ENCODE data around the gene EIF3M. TPM values are rescaled to one million over a fixed set of nuclear protein-coding genes. Genes with fewer than 3 reads are reported as not detected.

Gene EIF3M
- polyA plus RNA-seq, 3 donors = 248 to 316 (median 315) TPM

GRCh38 chr11:32561835-32562234 lies 21.8 kb upstream of the EIF3M start:
- intact Hi-C loops (cut with micrococcal nuclease) = no loop called here
- H3K27ac Mint-ChIP-seq = no peak overlapping the region

GRCh38 chr11:32562839-32563599 lies 20.6 kb upstream of the EIF3M start:
- Histone ChIP-seq H2AFZ (ENCODE audit: insufficient read depth, low read depth, low read length, poor library complexity, severe bottlenecking) (no peak overlapping the region), H3K4me1 (ENCODE audit: control insufficient read depth in 1 of 2, insufficient read depth in 2 of 2, low read length in 2 of 2) (no peaks in the 10 kb centered on the region), H3K9ac (ENCODE audit: insufficient read depth, low read length, poor library complexity, severe bottlenecking) (no peak overlapping the region), H3K4me2 (replicated peaks; ENCODE audit: extremely low read depth, low read length, poor library complexity, severe bottlenecking) (no peak overlapping the region), H3K9me3 (replicated peaks in 1 of 2; ENCODE audit: control insufficient read depth in 1 of 2, insufficient read depth in 1 of 2, low read length in 2 of 2) (no peaks in the 10 kb centered on the region), H3K4me3 (replicated peaks in 1 of 3; ENCODE audit: low read depth in 2 of 3, low read length in 3 of 3) (no peak overlapping the region), H3K36me3 (replicated peaks in 1 of 2; ENCODE audit: control insufficient read depth in 1 of 2, insufficient read depth in 2 of 2, low read length in 2 of 2) (no peaks in the 10 kb centered on the region), H3K27me3 (ENCODE audit: control insufficient read depth in 2 of 2, insufficient read depth in 2 of 2, low read length in 2 of 2) (no peaks in the 10 kb centered on the region), H3K27ac (ENCODE audit: low read depth in 1 of 2, low read length in 2 of 2) (no peak overlapping the region), H4K20me1 (ENCODE audit: insufficient read depth, low read length) (no peaks in the 10 kb centered on the region), H3K79me2 (ENCODE audit: insufficient read depth, low read length) (no peaks in the 10 kb centered on the region)
- H3K9me3 Mint-ChIP-seq = no peaks in the 10 kb centered on the region
- H3K27me3 Mint-ChIP-seq (ENCODE audit: low read depth in 3 of 3) = peaks cover 0 to 2% (median 2%) of the 10 kb centered on the region in 3 donors
- no peak for DNase-seq
- H3K4me1 Mint-ChIP-seq = peaks cover 6% of the 10 kb centered on the region
- no peaks in the 10 kb centered on the region for H3K36me3 Mint-ChIP-seq
- H3K4me3 Mint-ChIP-seq = no peak overlapping the region
- no peak for TF ChIP-seq CTCF (IDR thresholded peaks at IDR 0.05)
- no peak overlapping the region for H3K27ac Mint-ChIP-seq
- 94% methylated on average over 5 of the region's 10 CpGs for WGBS (ENCODE audit: insufficient coverage)
- intact Hi-C loops (cut with micrococcal nuclease) = no loop called here

More at GRCh38 chr11:32561835-32562234, 21.8 kb upstream of the EIF3M start:
- Histone ChIP-seq H3K27me3 (ENCODE audit: control insufficient read depth in 2 of 2, insufficient read depth in 2 of 2, low read length in 2 of 2) (no peaks in the 10 kb centered on the region), H3K27ac (ENCODE audit: low read depth in 1 of 2, low read length in 2 of 2) (no peak overlapping the region), H3K9me3 (replicated peaks in 1 of 2; ENCODE audit: control insufficient read depth in 1 of 2, insufficient read depth in 1 of 2, low read length in 2 of 2) (no peaks in the 10 kb centered on the region), H4K20me1 (ENCODE audit: insufficient read depth, low read length) (no peaks in the 10 kb centered on the region), H3K9ac (ENCODE audit: insufficient read depth, low read length, poor library complexity, severe bottlenecking) (no peak overlapping the region), H3K4me2 (replicated peaks; ENCODE audit: extremely low read depth, low read length, poor library complexity, severe bottlenecking) (no peak overlapping the region), H3K4me1 (ENCODE audit: control insufficient read depth in 1 of 2, insufficient read depth in 2 of 2, low read length in 2 of 2) (no peaks in the 10 kb centered on the region), H3K4me3 (replicated peaks in 1 of 3; ENCODE audit: low read depth in 2 of 3, low read length in 3 of 3) (no peak overlapping the region), H3K79me2 (ENCODE audit: insufficient read depth, low read length) (no peaks in the 10 kb centered on the region), H3K36me3 (replicated peaks in 1 of 2; ENCODE audit: control insufficient read depth in 1 of 2, insufficient read depth in 2 of 2, low read length in 2 of 2) (no peaks in the 10 kb centered on the region), H2AFZ (ENCODE audit: insufficient read depth, low read depth, low read length, poor library complexity, severe bottlenecking) (no peak overlapping the region)
- H3K4me1 Mint-ChIP-seq = peaks cover 4% of the 10 kb centered on the region
- DNase-seq = no peak
- H3K4me3 Mint-ChIP-seq = no peak overlapping the region
- no peak for TF ChIP-seq CTCF (IDR thresholded peaks at IDR 0.05)
- H3K9me3 Mint-ChIP-seq = no peaks in the 10 kb centered on the region
- WGBS (ENCODE audit: insufficient coverage) = 75% methylated on average over 5 of the region's 11 CpGs
- H3K27me3 Mint-ChIP-seq (ENCODE audit: low read depth in 3 of 3) = peaks cover 0 to 2% (median 2%) of the 10 kb centered on the region in 3 donors
- no peaks in the 10 kb centered on the region for H3K36me3 Mint-ChIP-seq

Measured in CD14-positive monocyte (primary cell).